Measurements from ENCODE around the gene KCNQ1.
"Not testable (repeated sequence)": the region's sequence is repeated elsewhere in the genome, so short reads cannot be mapped to it uniquely, and the experiment has no call there.

The KCNQ1 gene

GRCh38 chr11:2472428-2473186, 27.8 kb downstream of the KCNQ1 start:
- no peak for DNase-seq (ENCODE audit: low read depth in 2 of 2, low spot score in 1 of 2)

- DNase-seq (ENCODE audit: low read depth in 2 of 2, low spot score in 1 of 2): no peak
These were observed 28.7 kb downstream of the KCNQ1 start for GRCh38 chr11:2473361-2474058.

- DNase-seq (ENCODE audit: low read depth in 2 of 2, low spot score in 1 of 2): no peak
These were observed 29.5 kb downstream of the KCNQ1 start for GRCh38 chr11:2474059-2474901.

GRCh38 chr11:2475136-2475918, 30.5 kb downstream of the KCNQ1 start:
- no peak for DNase-seq (ENCODE audit: low read depth in 2 of 2, low spot score in 1 of 2)

GRCh38 chr11:2477254-2477653, 32.4 kb downstream of the KCNQ1 start:
- no peak for DNase-seq (ENCODE audit: low read depth in 2 of 2, low spot score in 1 of 2)

- DNase-seq (ENCODE audit: low read depth in 2 of 2, low spot score in 1 of 2): no peak
These were observed 33.1 kb downstream of the KCNQ1 start for GRCh38 chr11:2477936-2478335.

GRCh38 chr11:2480067-2480873, 35.5 kb downstream of the KCNQ1 start:
- not testable (repeated sequence) for DNase-seq (ENCODE audit: low read depth in 2 of 2, low spot score in 1 of 2)

GRCh38 chr11:2480874-2481220, 36.0 kb downstream of the KCNQ1 start:
- no peak for DNase-seq (ENCODE audit: low read depth in 2 of 2, low spot score in 1 of 2)

GRCh38 chr11:2481253-2481652, 36.4 kb downstream of the KCNQ1 start:
- DNase-seq (ENCODE audit: low read depth in 2 of 2, low spot score in 1 of 2): no peak

GRCh38 chr11:2482204-2482603, 37.4 kb downstream of the KCNQ1 start:
- no peak for DNase-seq (ENCODE audit: low read depth in 2 of 2, low spot score in 1 of 2)

- no peak for DNase-seq (ENCODE audit: low read depth in 2 of 2, low spot score in 1 of 2)
These were observed 37.9 kb downstream of the KCNQ1 start for GRCh38 chr11:2482745-2483144.

GRCh38 chr11:2483426-2483825, 38.6 kb downstream of the KCNQ1 start:
- DNase-seq (ENCODE audit: low read depth in 2 of 2, low spot score in 1 of 2): no peak

GRCh38 chr11:2484576-2485125, 39.8 kb downstream of the KCNQ1 start:
- no peak for DNase-seq (ENCODE audit: low read depth in 2 of 2, low spot score in 1 of 2)

GRCh38 chr11:2488004-2488403, 43.2 kb downstream of the KCNQ1 start:
- no peak for DNase-seq (ENCODE audit: low read depth in 2 of 2, low spot score in 1 of 2)

- DNase-seq (ENCODE audit: low read depth in 2 of 2, low spot score in 1 of 2): no peak
These were observed 44.3 kb downstream of the KCNQ1 start for GRCh38 chr11:2489083-2489482.

GRCh38 chr11:2497951-2498350, 53.1 kb downstream of the KCNQ1 start:
- DNase-seq (ENCODE audit: low read depth in 2 of 2, low spot score in 1 of 2): not testable (repeated sequence)

GRCh38 chr11:2498750-2499149, 53.9 kb downstream of the KCNQ1 start:
- no peak for DNase-seq (ENCODE audit: low read depth in 2 of 2, low spot score in 1 of 2)

- DNase-seq (ENCODE audit: low read depth in 2 of 2, low spot score in 1 of 2): no peak
These were observed 62.5 kb downstream of the KCNQ1 start for GRCh38 chr11:2507212-2507901.

All from stimulated activated CD8-positive, alpha-beta memory T cell treated with anti-CD3 and anti-CD28 coated beads, Interleukin-4, amount 100 ng/mL, for 1 hour (primary cell).